ENCODE results near the gene ARIH2. TPM values are rescaled to one million over a fixed set of nuclear protein-coding genes. Genes with fewer than 3 reads are reported as not detected.

The ARIH2 gene
- total RNA-seq, 1 donor from 2014 or later: 59.4 TPM

GRCh38 chr3:49027634-49028033 lies 109.0 kb downstream of the ARIH2 start:
- no peak for TF ChIP-seq POLR2A (IDR thresholded peaks at IDR 0.05)
- no peak for TF ChIP-seq POLR2AphosphoS5 (IDR thresholded peaks at IDR 0.05; ENCODE audit: insufficient read depth in 1 of 2, low read depth in 1 of 2)
- no peak for TF ChIP-seq CTCF (IDR thresholded peaks at IDR 0.05)
- peak overlapping the region; percentile 96 for H3K27ac ChIP-seq
- H3K9me3 ChIP-seq: no peaks in the 10 kb centered on the region
- no peaks in the 10 kb centered on the region for H3K27me3 ChIP-seq
- DNase-seq (ENCODE audit: extremely low spot score in 2 of 2): no peak
- peaks cover 0 to 43% of the 10 kb centered on the region in 2 donors for H3K36me3 ChIP-seq
- peaks cover 24% of the 10 kb centered on the region for H3K4me1 ChIP-seq
- no peak overlapping the region for H3K4me3 ChIP-seq
- intact Hi-C loops (cut with DNase I): no loop called here

- intact Hi-C loops (cut with DNase I): no loop called here
- peak overlapping the region; percentile 96 for H3K27ac ChIP-seq
- TF ChIP-seq CTCF (IDR thresholded peaks at IDR 0.05) (no peak), POLR2AphosphoS5 (IDR thresholded peaks at IDR 0.05; ENCODE audit: insufficient read depth in 1 of 2, low read depth in 1 of 2) (no peak), POLR2A (IDR thresholded peaks at IDR 0.05) (no peak)
- no peak for DNase-seq (ENCODE audit: extremely low spot score in 2 of 2)
- peaks cover 0 to 49% of the 10 kb centered on the region in 2 donors for H3K36me3 ChIP-seq
- H3K27me3 ChIP-seq: no peaks in the 10 kb centered on the region
- peak overlapping the region; percentile 75 to 86 for H3K4me3 ChIP-seq
- no peaks in the 10 kb centered on the region for H3K9me3 ChIP-seq
- peaks cover 18% of the 10 kb centered on the region for H3K4me1 ChIP-seq
These were observed 109.6 kb downstream of the ARIH2 start for GRCh38 chr3:49028298-49028672.

GRCh38 chr3:49028673-49029562 lies 110.3 kb downstream of the ARIH2 start, which contains the start of gene IMPDH2:
TSS of gene IMPDH2 (minus strand) at chr3:49029398. CDS start at chr3:49029350, 48 bp downstream.
- Histone ChIP-seq H3K27ac (peak within 1 kb of the TSS; percentile 96), H3K27me3 (no peaks in the 10 kb centered on the region), H3K4me3 (peak within 1 kb of the TSS; percentile 75 to 86), H3K9me3 (no peaks in the 10 kb centered on the region), H3K36me3 (peaks cover 0 to 45% of the 10 kb centered on the region in 2 donors), H3K4me1 (peaks cover 15% of the 10 kb centered on the region)
- TF ChIP-seq POLR2A (IDR thresholded peaks at IDR 0.05) (peak in 1 of 2 donors; percentile 90), POLR2AphosphoS5 (IDR thresholded peaks at IDR 0.05; ENCODE audit: insufficient read depth in 1 of 2, low read depth in 1 of 2) (peak; percentile 99 to 100), CTCF (IDR thresholded peaks at IDR 0.05) (no peak)
- peak in 1 of 2 donors; percentile 93 for DNase-seq (ENCODE audit: extremely low spot score in 2 of 2)
- intact Hi-C loops (cut with DNase I): no loop called here

- TF ChIP-seq POLR2A (IDR thresholded peaks at IDR 0.05) (no peak), CTCF (IDR thresholded peaks at IDR 0.05) (no peak), POLR2AphosphoS5 (IDR thresholded peaks at IDR 0.05; ENCODE audit: insufficient read depth in 1 of 2, low read depth in 1 of 2) (no peak)
- Histone ChIP-seq H3K4me3 (peak overlapping the region; percentile 75 to 86), H3K27ac (peak overlapping the region; percentile 96), H3K9me3 (no peaks in the 10 kb centered on the region), H3K4me1 (peaks cover 15% of the 10 kb centered on the region), H3K27me3 (no peaks in the 10 kb centered on the region), H3K36me3 (peaks cover 0 to 45% of the 10 kb centered on the region in 2 donors)
- intact Hi-C loops (cut with DNase I): no loop called here
- DNase-seq (ENCODE audit: extremely low spot score in 2 of 2): no peak
These were observed 110.9 kb downstream of the ARIH2 start for GRCh38 chr3:49029563-49029884.

- Histone ChIP-seq H3K27me3 (no peaks in the 10 kb centered on the region), H3K9me3 (no peaks in the 10 kb centered on the region), H3K27ac (no peak overlapping the region), H3K36me3 (peaks cover 0 to 45% of the 10 kb centered on the region in 2 donors), H3K4me3 (no peak overlapping the region), H3K4me1 (peaks cover 15% of the 10 kb centered on the region)
- no peak for DNase-seq (ENCODE audit: extremely low spot score in 2 of 2)
- intact Hi-C loops (cut with DNase I): no loop called here
- no peak for TF ChIP-seq CTCF (IDR thresholded peaks at IDR 0.05)
- no peak for TF ChIP-seq POLR2A (IDR thresholded peaks at IDR 0.05)
- no peak for TF ChIP-seq POLR2AphosphoS5 (IDR thresholded peaks at IDR 0.05; ENCODE audit: insufficient read depth in 1 of 2, low read depth in 1 of 2)
These were observed 111.7 kb downstream of the ARIH2 start for GRCh38 chr3:49030321-49030720.
